GM12891 (cell line): ENCODE measurements around the gene DNAAF3.

ENCODE experiments used
- PAX5 ChIP-seq: IDR thresholded peaks from 2 replicates; pipeline ENCODE4 v1.6.1; 2011; ENCODE audit warnings: low read length, moderate library complexity, mild to moderate bottlenecking; ENCODE audit not compliant: insufficient read depth, severe bottlenecking
- POLR2A ChIP-seq: IDR thresholded peaks from 2 replicates; pipeline ENCODE4 v1.6.1; 2011; ENCODE audit warnings: low read depth, low read length, control low read depth
- POLR2AphosphoS5 ChIP-seq: IDR thresholded peaks from 2 replicates; pipeline ENCODE4 v1.6.1; 2011; ENCODE audit warnings: low read depth, low read length, control low read depth
- SPI1 ChIP-seq: IDR thresholded peaks from 2 replicates; pipeline ENCODE4 v1.6.1; 2011; ENCODE audit warnings: low read depth, low read length, control low read depth
- TAF1 ChIP-seq: IDR thresholded peaks from 2 replicates; pipeline ENCODE4 v1.6.1; 2011; ENCODE audit warnings: low read depth, low read length, control low read depth

GRCh38 chr19:55114566-55115145, 51.8 kb downstream of the DNAAF3 start:
- TF ChIP-seq POLR2A (no peak), TAF1 (no peak), POLR2AphosphoS5 (no peak), SPI1 (no peak), PAX5 (no peak)
